Esophagus squamous epithelium (tissue), 4 donors: ENCODE data around the gene KAT7.

Source experiments
- CTCF ChIP-seq, 6 experiments: fragments of 450-650 bp in 4 of 6; fragments of 200-600 bp in 2 of 6; sonication (generic) in 2 of 6; IDR thresholded peaks; one replicate each; pipeline ENCODE4 v1.5.1; 2016 to 2019; ENCODE audit warnings: antibody characterized with exemption in 6 of 6, mild to moderate bottlenecking in 4 of 6, moderate library complexity in 4 of 6
- POLR2A ChIP-seq, 4 donors: fragments of 450-650 bp; IDR thresholded peaks; one replicate each; pipeline ENCODE4 v1.6.1; 2017; ENCODE audit warnings: antibody characterized with exemption in 4 of 4, mild to moderate bottlenecking in 4 of 4, moderate library complexity in 3 of 4

DNA sequence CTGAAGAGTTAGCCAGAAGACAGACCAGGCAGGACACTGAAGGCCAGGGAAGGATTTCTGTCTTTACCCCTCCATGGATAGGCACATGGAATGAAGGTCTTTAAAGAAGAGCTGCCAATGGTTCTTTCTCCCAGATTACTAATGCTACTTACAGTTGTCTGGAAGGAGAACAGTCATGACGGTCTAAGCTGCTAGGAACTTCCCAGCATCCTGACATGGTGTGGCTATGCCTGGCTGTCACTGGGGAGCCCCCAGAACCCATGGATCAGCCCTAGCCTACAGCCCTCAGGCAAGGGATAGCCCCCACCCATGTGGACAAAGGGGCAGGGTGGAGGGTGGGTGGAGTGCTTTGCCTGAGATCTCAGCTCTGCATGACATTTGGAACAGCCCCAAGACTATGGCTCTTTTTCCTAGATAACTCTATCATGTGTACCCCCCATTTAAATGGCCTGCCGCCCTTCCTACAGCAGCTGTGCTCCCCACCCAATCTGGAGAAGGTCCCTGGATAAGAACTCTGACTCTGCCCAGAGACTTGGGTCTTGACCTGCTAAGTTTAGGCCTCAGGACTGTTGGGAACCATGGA lies 9.2 kb upstream of the KAT7 start:
- TF ChIP-seq CTCF (IDR thresholded peaks at IDR 0.05) (no peak), POLR2A (IDR thresholded peaks at IDR 0.05) (no peak)
